Hepatic stellate cell (primary cell): ENCODE results near the gene ANKFN1.

Experiments
- DNase-seq: peaks from one replicate; pipeline ENCODE4 v3.0.0; 2011; ENCODE audit warnings: low spot score

ANKFN1 gene

GRCh38 chr17:56505154-56505756 lies 352.0 kb downstream of the ANKFN1 start:
- DNase-seq: no peak

- DNase-seq: no peak
Observed at GRCh38 chr17:56506349-56506748, 353.1 kb downstream of the ANKFN1 start.

- no peak for DNase-seq
Observed at GRCh38 chr17:56510554-56511342, 357.5 kb downstream of the ANKFN1 start.

GRCh38 chr17:56514264-56514663 lies 361.0 kb downstream of the ANKFN1 start:
- DNase-seq: no peak

GRCh38 chr17:56514899-56515298 lies 361.6 kb downstream of the ANKFN1 start:
- DNase-seq: no peak

- no peak for DNase-seq
Observed at GRCh38 chr17:56521414-56522141, 368.3 kb downstream of the ANKFN1 start.

- no peak for DNase-seq
Observed at GRCh38 chr17:56523042-56523441, 369.8 kb downstream of the ANKFN1 start.

- DNase-seq: no peak
Observed at GRCh38 chr17:56528696-56529095, 375.4 kb downstream of the ANKFN1 start.

GRCh38 chr17:56532926-56533325 lies 379.7 kb downstream of the ANKFN1 start:
- no peak for DNase-seq

- no peak for DNase-seq
Observed at GRCh38 chr17:56536766-56537165, 383.5 kb downstream of the ANKFN1 start.

- DNase-seq: peak; percentile 12
Observed at GRCh38 chr17:56540836-56541235, 387.6 kb downstream of the ANKFN1 start.

- DNase-seq: no peak
Observed at GRCh38 chr17:56543280-56543679, 390.0 kb downstream of the ANKFN1 start.

- DNase-seq: no peak
Observed at GRCh38 chr17:56545106-56545505, 391.8 kb downstream of the ANKFN1 start.

- DNase-seq: no peak
Observed at GRCh38 chr17:56545930-56546329, 392.7 kb downstream of the ANKFN1 start.

GRCh38 chr17:56548661-56549060 lies 395.4 kb downstream of the ANKFN1 start:
- DNase-seq: no peak

GRCh38 chr17:56549501-56549900 lies 396.2 kb downstream of the ANKFN1 start:
- DNase-seq: no peak

GRCh38 chr17:56557682-56558081 lies 404.4 kb downstream of the ANKFN1 start:
- no peak for DNase-seq

- no peak for DNase-seq
Observed at GRCh38 chr17:56558088-56558487, 404.8 kb downstream of the ANKFN1 start.
